Measurements from ENCODE around the gene CITED1.

- TF ChIP-seq SUZ12 (IDR thresholded peaks at IDR 0.05; ENCODE audit: extremely low read depth, insufficient read depth, insufficient read length) (no peak), ZNF274 (IDR thresholded peaks at IDR 0.05; ENCODE audit: low read depth, low read length) (no peak), YY1 (IDR thresholded peaks at IDR 0.05; ENCODE audit: insufficient read depth, insufficient read length) (no peak)
Observed at GRCh38 chrX:72262077-72262476, 43.6 kb downstream of the CITED1 start.
